ENCODE results near the gene SPATA31C1.

- TF ChIP-seq NRF1 (IDR thresholded peaks at IDR 0.05; ENCODE audit: low read depth, low read length) (no peak), EZH2 (IDR thresholded peaks at IDR 0.05; ENCODE audit: low read depth, low read length, severe bottlenecking) (no peak), CTCF (IDR thresholded peaks at IDR 0.05; ENCODE audit: control extremely low read depth in 1 of 3, insufficient read depth in 1 of 3, low read depth in 1 of 3, low read length in 3 of 3) (no peak), POLR2A (IDR thresholded peaks at IDR 0.05; ENCODE audit: control extremely low read depth in 1 of 2, low read depth in 2 of 2, low read length in 2 of 2) (no peak), SP2 (IDR thresholded peaks at IDR 0.05; ENCODE audit: low read length) (no peak), POLR2AphosphoS5 (IDR thresholded peaks at IDR 0.05; ENCODE audit: low read depth, low read length) (no peak), EP300 (IDR thresholded peaks at IDR 0.05; ENCODE audit: borderline replicate concordance in 1 of 2, low read depth in 2 of 2, low read length in 2 of 2) (no peak), JUN (IDR thresholded peaks at IDR 0.05; ENCODE audit: low read depth, low read length) (no peak), RAD21 (IDR thresholded peaks at IDR 0.05 in 1 of 2, conservative IDR thresholded peaks at IDR 0.05 in 1 of 2; ENCODE audit: low read depth in 2 of 2, low read length in 2 of 2) (no peak)
Observed at GRCh38 chr9:87890837-87891236, 26.9 kb upstream of the SPATA31C1 start.
